Forelimb muscle (tissue), 1 donor: ENCODE data around the gene TEX11. TPM values are rescaled to one million over a fixed set of nuclear protein-coding genes. Genes with fewer than 3 reads are reported as not detected.
"Not testable (repeated sequence)": the region's sequence is repeated elsewhere in the genome, so short reads cannot be mapped to it uniquely, and the experiment has no call there.

ENCODE experiments used
- DNase-seq: peaks from one replicate; pipeline ENCODE4 v3.0.0-alpha.2; 2013; ENCODE audit warnings: low read depth
- polyA plus RNA-seq: library from polyadenylated mRNA; unstranded; fragments of 120-200 nt; gene quantifications from one replicate; pipeline ENCODE4 v1.2.1, GENCODE V29; 2013; ENCODE audit not compliant: insufficient read length

The TEX11 gene
- 0.06 TPM for polyA plus RNA-seq

GRCh38 chrX:70908541-70908940 lies at the start of gene TEX11:
TSS of gene TEX11 (minus strand) at chrX:70908711. CDS start at chrX:70907789, 922 bp downstream.
- DNase-seq: no peak

- no peak for DNase-seq
Measured at GRCh38 chrX:70954871-70955270, 46.4 kb upstream of the TEX11 start.

GRCh38 chrX:70924294-70924911 lies 15.9 kb upstream of the TEX11 start:
- no peak for DNase-seq

- no peak for DNase-seq
Measured at GRCh38 chrX:70922774-70923473, 14.4 kb upstream of the TEX11 start.

GRCh38 chrX:70921709-70922352 lies 13.3 kb upstream of the TEX11 start:
- no peak for DNase-seq

GRCh38 chrX:70916754-70917153 lies 8.2 kb upstream of the TEX11 start:
- no peak for DNase-seq

- DNase-seq: no peak
Measured at GRCh38 chrX:70907900-70908299, 611 bp downstream of the TEX11 start.

- no peak for DNase-seq
Measured at GRCh38 chrX:70901465-70901864, 7.0 kb downstream of the TEX11 start.

GRCh38 chrX:70890441-70890840 lies 18.1 kb downstream of the TEX11 start:
- not testable (repeated sequence) for DNase-seq

GRCh38 chrX:70878902-70879301 lies 29.6 kb downstream of the TEX11 start:
- DNase-seq: no peak

GRCh38 chrX:70852294-70852693 lies 56.2 kb downstream of the TEX11 start:
- no peak for DNase-seq

- DNase-seq: not testable (repeated sequence)
Measured at GRCh38 chrX:70844081-70844480, 64.4 kb downstream of the TEX11 start.

- DNase-seq: not testable (repeated sequence)
Measured at GRCh38 chrX:70843620-70844019, 64.9 kb downstream of the TEX11 start.

- DNase-seq: no peak
Measured at GRCh38 chrX:70834589-70834988, 73.9 kb downstream of the TEX11 start.

- DNase-seq: no peak
Measured at GRCh38 chrX:70826715-70827114, 81.8 kb downstream of the TEX11 start.

GRCh38 chrX:70825366-70825765 lies 83.1 kb downstream of the TEX11 start:
- no peak for DNase-seq

- DNase-seq: no peak
Measured at GRCh38 chrX:70808942-70809940, 99.3 kb downstream of the TEX11 start.

GRCh38 chrX:70806081-70806480 lies 102.4 kb downstream of the TEX11 start:
- no peak for DNase-seq

- not testable (repeated sequence) for DNase-seq
Measured at GRCh38 chrX:70796742-70797141, 111.8 kb downstream of the TEX11 start.

GRCh38 chrX:70774223-70774622 lies 134.3 kb downstream of the TEX11 start:
- no peak for DNase-seq

- no peak for DNase-seq
Measured at GRCh38 chrX:70769659-70770227, 138.8 kb downstream of the TEX11 start.
